ENCODE data around the gene HDAC11. TPM values are rescaled to one million over a fixed set of nuclear protein-coding genes. Genes with fewer than 3 reads are reported as not detected.

The HDAC11 gene
- total and polyA plus RNA-seq, 10 donors, result 2.5 to 11.2 (median 6.3) TPM

- no peak for DNase-seq
- 31 to 49% (median 35%) methylated on average over 2 of the region's 2 CpGs for WGBS, 5 donors
- peak overlapping the region in 4 of 8 donors; percentile 36 to 70 (median 69) for H3K27ac ChIP-seq
- no peaks in the 10 kb centered on the region for H3K36me3 ChIP-seq
- peak overlapping the region in 1 of 8 donors; percentile 70 for H3K4me3 ChIP-seq
- TF ChIP-seq CTCF (IDR thresholded peaks at IDR 0.05 in 8 of 11, conservative IDR thresholded peaks at IDR 0.05 in 3 of 11), result no peak
- TF ChIP-seq POLR2A (IDR thresholded peaks at IDR 0.05), result no peak
- TF ChIP-seq POLR2AphosphoS5 (IDR thresholded peaks at IDR 0.05), result no peak
- H3K4me1 ChIP-seq, result peaks cover 0 to 56% (median 29%) of the 10 kb centered on the region in 6 donors
- H3K9me3 ChIP-seq, result no peaks in the 10 kb centered on the region
- peaks cover 0 to 79% (median 18%) of the 10 kb centered on the region in 7 donors for H3K27me3 ChIP-seq (replicated peaks in 1 of 7)
- intact Hi-C loops (cut with DNase I; ENCODE audit: low total_unique reads), result no loop called here
These were observed 70.3 kb downstream of the HDAC11 start for GRCh38 chr3:13550423-13550690.

- DNase-seq, result no peak
- peaks cover 0 to 56% (median 29%) of the 10 kb centered on the region in 6 donors for H3K4me1 ChIP-seq
- peak overlapping the region in 1 of 8 donors; percentile 70 for H3K4me3 ChIP-seq
- H3K36me3 ChIP-seq, result no peaks in the 10 kb centered on the region
- WGBS, 5 donors, result 78 to 87% (median 84%) methylated on average over 12 to 13 of the region's 13 CpGs
- TF ChIP-seq POLR2AphosphoS5 (IDR thresholded peaks at IDR 0.05) (no peak), POLR2A (IDR thresholded peaks at IDR 0.05) (no peak), CTCF (IDR thresholded peaks at IDR 0.05 in 8 of 11, conservative IDR thresholded peaks at IDR 0.05 in 3 of 11) (no peak)
- H3K9me3 ChIP-seq, result no peaks in the 10 kb centered on the region
- H3K27ac ChIP-seq, result peak overlapping the region in 2 of 8 donors; percentile 14 to 68
- peaks cover 0 to 83% (median 18%) of the 10 kb centered on the region in 7 donors for H3K27me3 ChIP-seq (replicated peaks in 1 of 7)
- intact Hi-C loops (cut with DNase I; ENCODE audit: low total_unique reads), result no loop called here
These were observed 70.8 kb downstream of the HDAC11 start for GRCh38 chr3:13550791-13551360.

- no peaks in the 10 kb centered on the region for H3K36me3 ChIP-seq
- no peak for DNase-seq
- H3K4me1 ChIP-seq, result peaks cover 0 to 56% (median 29%) of the 10 kb centered on the region in 6 donors
- no peaks in the 10 kb centered on the region for H3K9me3 ChIP-seq
- H3K27ac ChIP-seq, result no peak overlapping the region
- 61 to 76% (median 69%) methylated on average over 28 of the region's 28 CpGs for WGBS, 5 donors
- intact Hi-C loops (cut with DNase I; ENCODE audit: low total_unique reads), result no loop called here
- TF ChIP-seq POLR2A (IDR thresholded peaks at IDR 0.05) (no peak), CTCF (IDR thresholded peaks at IDR 0.05 in 8 of 11, conservative IDR thresholded peaks at IDR 0.05 in 3 of 11) (no peak), POLR2AphosphoS5 (IDR thresholded peaks at IDR 0.05) (no peak)
- H3K27me3 ChIP-seq (replicated peaks in 1 of 7), result peaks cover 0 to 87% (median 15%) of the 10 kb centered on the region in 7 donors
- no peak overlapping the region for H3K4me3 ChIP-seq
These were observed 72.9 kb downstream of the HDAC11 start for GRCh38 chr3:13552857-13553652.

GRCh38 chr3:13553686-13554085 lies 73.6 kb downstream of the HDAC11 start:
- no peak for DNase-seq
- H3K27ac ChIP-seq, result no peak overlapping the region
- H3K4me1 ChIP-seq, result peaks cover 0 to 50% (median 24%) of the 10 kb centered on the region in 6 donors
- H3K9me3 ChIP-seq, result no peaks in the 10 kb centered on the region
- H3K4me3 ChIP-seq, result no peak overlapping the region
- intact Hi-C loops (cut with DNase I; ENCODE audit: low total_unique reads), result no loop called here
- H3K36me3 ChIP-seq, result no peaks in the 10 kb centered on the region
- H3K27me3 ChIP-seq (replicated peaks in 1 of 7), result peaks cover 0 to 80% (median 10%) of the 10 kb centered on the region in 7 donors
- 35 to 50% (median 41%) methylated on average over 5 to 12 of the region's 12 CpGs for WGBS, 5 donors
- TF ChIP-seq POLR2A (IDR thresholded peaks at IDR 0.05), result no peak
- no peak for TF ChIP-seq CTCF (IDR thresholded peaks at IDR 0.05 in 8 of 11, conservative IDR thresholded peaks at IDR 0.05 in 3 of 11)
- peak in 2 of 3 donors; percentile 9 to 15 for TF ChIP-seq POLR2AphosphoS5 (IDR thresholded peaks at IDR 0.05)
